SK-N-SH treated with all-trans-retinoic acid at 6 μM for 48 hours (cell line): ENCODE results near the gene WBP2.

ENCODE experiments used
- BACH2 ChIP-seq: fragments of 250-450 bp; sonication (Bioruptor Pico); IDR thresholded peaks from 2 replicates; pipeline ENCODE4 v1.9.0; 2021; ENCODE audit warnings: mild to moderate bottlenecking, borderline replicate concordance
- CSRNP3 ChIP-seq: fragments of 250-450 bp; sonication (Bioruptor Pico); IDR thresholded peaks from 2 replicates; pipeline ENCODE4 v1.5.1; 2021; ENCODE audit warnings: mild to moderate bottlenecking, moderate library complexity
- ESRRG ChIP-seq: fragments of 250-450 bp; sonication (Bioruptor Pico); IDR thresholded peaks from 2 replicates; pipeline ENCODE4 v1.6.1; 2021; ENCODE audit warnings: mild to moderate bottlenecking
- PATZ1 ChIP-seq: fragments of 250-450 bp; sonication (Bioruptor Pico); IDR thresholded peaks from 2 replicates; pipeline ENCODE4 v1.8.0; 2020; ENCODE audit warnings: mild to moderate bottlenecking, moderate library complexity, borderline replicate concordance
- SNAI2 ChIP-seq: fragments of 250-450 bp; sonication (Bioruptor Pico); IDR thresholded peaks from 2 replicates; pipeline ENCODE4 v1.5.0; 2020; ENCODE audit warnings: mild to moderate bottlenecking, moderate library complexity
- TOX ChIP-seq: fragments of 250-450 bp; sonication (Bioruptor Pico); IDR thresholded peaks from 2 replicates; pipeline ENCODE4 v1.8.0; 2021; ENCODE audit warnings: mild to moderate bottlenecking, moderate library complexity, borderline replicate concordance
- ZC3H10 ChIP-seq: fragments of 250-450 bp; sonication (Bioruptor Pico); IDR thresholded peaks from 2 replicates; pipeline ENCODE4 v1.5.1; 2021; ENCODE audit warnings: mild to moderate bottlenecking, moderate library complexity
- ZFP30 ChIP-seq: fragments of 450-650 bp; formaldehyde crosslinking; IDR thresholded peaks from 2 replicates; pipeline ENCODE4 v1.5.0; 2022; ENCODE audit warnings: mild to moderate bottlenecking, moderate library complexity
- ZNF565 ChIP-seq: fragments of 450-650 bp; formaldehyde crosslinking; conservative IDR thresholded peaks from 2 replicates; pipeline ENCODE4 v1.5.0; 2020; ENCODE audit warnings: low read depth, mild to moderate bottlenecking, moderate library complexity
- ZNF70 ChIP-seq: fragments of 450-650 bp; formaldehyde crosslinking; IDR thresholded peaks from 2 replicates; pipeline ENCODE4 v1.5.0; 2020; ENCODE audit warnings: mild to moderate bottlenecking, moderate library complexity
- ZNF8 ChIP-seq: fragments of 450-650 bp; formaldehyde crosslinking; IDR thresholded peaks from 2 replicates; pipeline ENCODE4 v1.5.0; 2020; ENCODE audit warnings: mild to moderate bottlenecking, moderate library complexity

DNA sequence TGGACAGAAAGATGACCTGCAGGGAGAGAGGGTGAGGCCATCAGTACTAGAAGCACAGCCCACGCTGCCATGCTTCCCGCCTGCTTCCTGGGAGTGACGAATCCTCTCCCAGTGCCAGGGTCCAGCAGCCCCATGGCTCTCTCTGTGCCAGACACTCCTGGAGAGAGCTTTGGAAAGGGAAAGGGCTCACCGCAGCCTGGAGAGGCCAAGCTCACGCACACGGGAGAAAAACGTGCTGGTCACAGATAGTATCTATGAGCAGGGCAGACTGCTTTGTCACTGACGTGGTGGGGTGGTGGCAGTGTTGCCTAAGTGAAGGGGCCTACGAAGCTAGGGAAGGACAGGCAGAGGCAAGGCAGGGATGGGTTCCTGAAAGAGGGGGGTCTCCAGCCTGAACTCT lies 5.4 kb downstream of the WBP2 start:
- no peak for TF ChIP-seq ESRRG (CRISPR knock-in tag)
- no peak for TF ChIP-seq PATZ1 (CRISPR knock-in tag)
- TF ChIP-seq ZFP30 (CRISPR knock-in tag) = no peak
- no peak for TF ChIP-seq ZNF8 (CRISPR knock-in tag)
- TF ChIP-seq ZNF70 = no peak
- TF ChIP-seq BACH2 (CRISPR knock-in tag) = no peak
- TF ChIP-seq SNAI2 (CRISPR knock-in tag) = no peak
- TF ChIP-seq CSRNP3 (CRISPR knock-in tag) = no peak
- TF ChIP-seq TOX (CRISPR knock-in tag) = no peak
- TF ChIP-seq ZC3H10 (CRISPR knock-in tag) = no peak
- no peak for TF ChIP-seq ZNF565 (CRISPR knock-in tag)
